A673 (cell line): ENCODE results near the gene C20orf144.

Source experiments
- CTCF ChIP-seq: fragments of 300-800, 200-600 bp; sonication (generic); conservative IDR thresholded peaks from 2 replicates; pipeline ENCODE4 v1.5.1; 2017; ENCODE audit warnings: low read depth, mild to moderate bottlenecking, antibody characterized with exemption, low read length, moderate library complexity, mixed read lengths
- EZH2 ChIP-seq: fragments of 200-600 bp; sonication (generic); IDR thresholded peaks from 2 replicates; pipeline ENCODE4 v1.6.1; 2017; ENCODE audit warnings: borderline replicate concordance, low read depth, mild to moderate bottlenecking, mixed read lengths, antibody characterized with exemption, low read length; ENCODE audit not compliant: poor library complexity, severe bottlenecking

- TF ChIP-seq CTCF: no peak
- TF ChIP-seq EZH2: no peak
These were observed 31.2 kb downstream of the C20orf144 start for GRCh38 chr20:33693289-33693688.
